ENCODE measurements around the gene OGFOD3.

DNA sequence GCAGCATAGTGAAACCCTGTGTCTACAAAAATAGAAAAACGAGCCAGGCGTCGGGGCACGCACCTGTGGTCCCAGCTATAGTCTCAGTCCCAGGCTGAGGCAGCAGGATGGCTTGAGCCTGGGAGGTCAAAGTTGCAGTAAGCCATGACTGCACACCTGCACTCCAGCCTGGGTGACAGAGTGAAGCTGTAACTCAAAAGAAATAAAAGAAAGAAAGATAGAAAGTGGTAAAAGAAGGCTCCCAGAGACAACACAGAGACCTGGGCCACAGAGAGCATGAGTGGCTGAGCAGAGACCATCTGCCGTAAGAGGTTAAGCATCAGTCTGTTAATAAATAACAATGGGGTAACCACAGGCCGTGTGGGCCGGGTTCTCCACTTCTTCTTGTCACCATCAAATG is 15.5 kb downstream of the OGFOD3 start:
- no peak for TF ChIP-seq CTCF (conservative IDR thresholded peaks at IDR 0.05; ENCODE audit: low read depth, low read length)
- no peak for TF ChIP-seq EZH2 (IDR thresholded peaks at IDR 0.05; ENCODE audit: borderline replicate concordance, low read depth, low read length, poor library complexity, severe bottlenecking)

All from A673 (cell line).